ENCODE data around the gene NOL3.

- TF ChIP-seq CTCF (IDR thresholded peaks at IDR 0.05; ENCODE audit: low read depth, low read length, missing input control) (peak; percentile 18), GABPA (IDR thresholded peaks at IDR 0.05 in 1 of 2, conservative IDR thresholded peaks at IDR 0.05 in 1 of 2) (peak in 1 of 2 donors; percentile 66), YY1 (IDR thresholded peaks at IDR 0.05) (peak; percentile 82), SP1 (IDR thresholded peaks at IDR 0.05) (peak; percentile 87), REST (IDR thresholded peaks at IDR 0.05) (peak; percentile 49)
Observed at GRCh38 chr16:67173808-67174705, 3.7 kb downstream of the NOL3 start.

Measured in liver (tissue), 3 donors.